Activated CD4-positive, CD25-positive, alpha-beta regulatory T cell treated with anti-CD3 and anti-CD28 coated beads, Interleukin-2, amount 50 U/mL, for 24 hours (primary cell): ENCODE measurements around the gene RRBP1.
"Not testable (repeated sequence)": the region's sequence is repeated elsewhere in the genome, so short reads cannot be mapped to it uniquely, and the experiment has no call there.

ENCODE experiments used
- ATAC-seq, 2 donors: fragments of 150-1000 bp; cut with Tn5 transposase; one replicate each; pipeline ENCODE4 v1.10.0; 2021; ENCODE audit warnings: mild to moderate bottlenecking in 1 of 2, moderate library complexity in 1 of 2

The RRBP1 gene

GRCh38 chr20:17707951-17708350 lies 25.9 kb upstream of the RRBP1 start:
- not testable (repeated sequence) for ATAC-seq

DNA sequence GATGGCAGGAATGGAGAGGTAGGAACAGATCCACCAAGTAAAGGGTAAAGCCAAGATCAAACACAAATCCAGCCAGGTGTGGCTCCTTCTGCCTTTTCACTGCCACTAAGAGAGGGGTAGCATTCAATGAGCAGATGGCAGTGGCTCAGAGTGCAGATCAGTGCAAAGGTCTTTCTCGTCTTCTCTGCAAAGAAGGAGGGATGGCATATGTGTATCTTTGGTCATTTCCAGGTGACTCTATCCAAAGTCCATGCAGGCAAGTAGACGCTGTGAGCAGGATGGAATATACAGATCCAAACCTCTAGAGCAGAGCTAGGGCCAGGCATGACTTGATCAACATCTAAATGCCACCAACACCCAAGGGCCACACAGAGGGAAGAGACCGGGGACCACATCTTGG lies 24.6 kb upstream of the RRBP1 start:
- ATAC-seq = no peak

DNA sequence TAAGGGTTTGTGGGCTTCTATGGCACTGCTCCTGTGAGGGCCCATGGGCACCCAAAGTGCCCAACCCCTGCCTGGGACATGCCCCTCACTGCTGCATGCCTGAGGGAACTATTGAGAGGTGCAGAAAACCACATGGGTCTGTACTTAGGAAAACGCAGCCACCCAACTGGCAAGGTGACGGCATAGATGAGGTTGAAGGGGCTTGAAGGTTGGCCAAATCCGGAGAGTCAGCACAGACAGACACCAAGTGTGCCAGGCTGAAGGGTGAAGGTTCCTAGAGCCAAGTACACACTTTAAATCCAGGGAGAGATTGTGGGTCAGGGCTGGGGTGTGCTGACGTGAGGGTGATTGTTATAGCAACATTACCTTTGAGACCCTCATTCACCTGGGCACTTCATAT lies 23.9 kb upstream of the RRBP1 start:
- no peak for ATAC-seq

DNA sequence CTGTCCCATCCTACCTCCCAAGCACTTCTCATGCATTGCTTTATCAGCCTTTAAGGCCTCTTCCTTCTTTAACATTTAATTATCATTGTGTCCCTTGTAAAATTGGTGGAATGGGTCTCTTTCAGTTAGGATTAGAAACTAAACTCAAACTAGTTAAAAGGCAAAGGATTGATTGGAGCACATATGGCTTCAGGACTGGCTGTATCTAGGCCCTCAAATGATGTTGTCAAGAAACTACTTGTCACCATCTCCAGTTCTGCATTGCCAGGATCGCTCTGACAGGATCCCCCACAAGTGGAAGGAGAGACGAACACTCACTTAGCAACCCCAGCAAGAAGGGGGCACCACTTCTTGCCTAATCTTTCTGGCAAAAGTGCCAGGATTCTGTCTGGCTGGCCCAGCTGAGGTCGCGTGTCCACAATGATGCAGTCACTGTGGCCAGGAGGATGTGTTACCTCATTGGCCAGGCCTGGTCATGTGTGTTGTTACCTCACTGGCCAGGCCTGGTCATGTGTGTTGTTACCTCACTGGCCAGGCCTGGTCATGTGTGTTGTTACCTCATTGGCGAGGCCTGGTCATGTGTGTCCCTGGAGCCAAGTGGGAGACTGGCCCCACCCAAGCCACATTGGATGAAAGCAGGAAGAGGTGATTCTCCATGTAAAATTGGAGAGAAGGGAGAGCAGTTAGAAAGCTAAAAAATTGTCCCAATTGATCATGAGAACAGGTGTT lies 22.7 kb upstream of the RRBP1 start:
- ATAC-seq = no peak

- no peak for ATAC-seq
Observed at GRCh38 chr20:17701826-17702225, 19.8 kb upstream of the RRBP1 start.

- ATAC-seq = no peak
Observed at GRCh38 chr20:17700637-17701036, 18.6 kb upstream of the RRBP1 start.

- ATAC-seq = no peak
Observed at GRCh38 chr20:17699931-17700351, 17.9 kb upstream of the RRBP1 start, which contains the start of gene BANF2. Gene BANF2 (plus strand): TSS chr20:17699966. CDS start chr20:17725026, 25,060 bp downstream.

DNA sequence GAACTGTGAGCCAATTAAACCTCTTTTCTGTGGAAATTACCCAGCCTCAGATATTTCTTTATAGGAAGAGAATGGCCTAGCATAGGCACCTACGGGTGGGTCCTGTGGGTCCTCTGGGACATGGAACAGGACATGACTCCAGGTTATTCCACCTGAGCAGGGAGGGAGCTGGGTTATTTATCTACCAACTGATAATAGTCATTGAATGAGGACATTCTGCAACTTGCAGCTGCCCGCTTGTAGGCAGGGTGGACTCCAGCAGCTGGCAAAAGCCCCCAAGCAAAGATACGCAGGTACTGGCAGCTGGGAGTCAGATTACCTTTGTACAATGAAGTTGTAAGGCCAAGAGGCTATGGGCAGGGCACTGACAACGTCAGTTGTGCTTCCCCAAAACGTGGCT lies 16.3 kb upstream of the RRBP1 start:
- no peak for ATAC-seq

GRCh38 chr20:17697171-17697570 lies 15.1 kb upstream of the RRBP1 start:
- no peak for ATAC-seq

GRCh38 chr20:17696287-17696686 lies 14.2 kb upstream of the RRBP1 start:
- no peak for ATAC-seq

DNA sequence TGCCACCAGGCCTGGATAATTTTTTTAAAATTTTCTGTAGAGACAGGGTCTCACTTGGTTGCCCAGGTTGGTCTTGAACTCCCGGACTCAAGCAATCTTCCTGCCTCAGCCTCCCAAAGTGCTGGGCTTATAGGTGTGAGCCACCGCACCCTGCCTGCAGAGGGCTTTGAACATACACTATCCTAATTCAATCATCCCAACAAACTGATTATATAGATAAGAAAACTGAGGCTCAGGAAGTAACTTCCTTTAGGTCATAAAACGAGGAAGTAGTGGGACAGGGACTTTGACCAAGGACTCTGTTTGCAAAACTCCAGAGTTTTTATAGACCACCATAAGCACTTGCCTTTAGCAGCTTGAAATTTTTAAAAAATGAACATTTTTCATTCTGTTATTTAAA lies 12.7 kb upstream of the RRBP1 start:
- no peak for ATAC-seq

- ATAC-seq = no peak
Observed at GRCh38 chr20:17693444-17694001, 11.5 kb upstream of the RRBP1 start.

DNA sequence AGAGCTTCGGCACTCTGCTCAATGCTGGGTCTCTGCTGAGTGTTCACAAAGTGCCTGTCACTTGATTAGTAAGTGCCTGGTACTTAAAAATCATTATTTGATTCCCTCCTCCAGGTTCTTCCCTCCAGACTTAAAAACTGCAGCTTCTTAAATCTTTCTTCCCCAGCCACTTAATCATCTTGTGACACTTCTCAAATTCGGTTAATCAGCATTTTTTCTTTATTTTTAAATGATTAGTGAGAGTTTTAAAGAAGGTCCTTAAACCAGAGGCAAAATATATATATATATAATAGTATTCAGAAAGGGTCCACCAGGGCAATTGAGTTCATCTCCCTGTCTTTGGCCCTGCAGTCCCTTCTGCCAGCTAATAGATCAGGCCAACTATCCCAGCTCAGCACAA lies 9.7 kb upstream of the RRBP1 start:
- no peak for ATAC-seq

DNA sequence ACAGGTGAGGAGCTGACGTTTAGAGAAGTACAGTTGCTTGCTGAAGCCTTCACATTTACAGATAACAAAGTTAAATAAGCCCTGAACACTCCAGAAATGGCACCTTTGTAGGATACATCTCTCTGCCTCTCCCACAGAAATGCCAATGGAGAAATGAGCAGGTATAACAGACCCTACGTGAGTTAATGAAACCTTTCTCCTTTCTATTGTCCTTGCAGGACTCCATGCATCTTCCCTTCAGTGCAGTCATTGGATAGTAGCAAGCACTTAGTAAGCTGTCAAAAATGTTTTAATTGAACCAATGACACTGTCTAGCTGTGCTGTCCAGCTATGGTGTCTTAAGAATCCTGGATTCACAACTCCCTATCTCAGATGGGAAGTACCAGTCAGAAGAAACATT lies 8.1 kb upstream of the RRBP1 start:
- ATAC-seq = no peak

- ATAC-seq = no peak
Observed at GRCh38 chr20:17688965-17689364, 6.9 kb upstream of the RRBP1 start.

GRCh38 chr20:17687800-17688199 lies 5.8 kb upstream of the RRBP1 start:
- ATAC-seq = no peak

- no peak for ATAC-seq
Observed at GRCh38 chr20:17685168-17685567, 3.1 kb upstream of the RRBP1 start.

DNA sequence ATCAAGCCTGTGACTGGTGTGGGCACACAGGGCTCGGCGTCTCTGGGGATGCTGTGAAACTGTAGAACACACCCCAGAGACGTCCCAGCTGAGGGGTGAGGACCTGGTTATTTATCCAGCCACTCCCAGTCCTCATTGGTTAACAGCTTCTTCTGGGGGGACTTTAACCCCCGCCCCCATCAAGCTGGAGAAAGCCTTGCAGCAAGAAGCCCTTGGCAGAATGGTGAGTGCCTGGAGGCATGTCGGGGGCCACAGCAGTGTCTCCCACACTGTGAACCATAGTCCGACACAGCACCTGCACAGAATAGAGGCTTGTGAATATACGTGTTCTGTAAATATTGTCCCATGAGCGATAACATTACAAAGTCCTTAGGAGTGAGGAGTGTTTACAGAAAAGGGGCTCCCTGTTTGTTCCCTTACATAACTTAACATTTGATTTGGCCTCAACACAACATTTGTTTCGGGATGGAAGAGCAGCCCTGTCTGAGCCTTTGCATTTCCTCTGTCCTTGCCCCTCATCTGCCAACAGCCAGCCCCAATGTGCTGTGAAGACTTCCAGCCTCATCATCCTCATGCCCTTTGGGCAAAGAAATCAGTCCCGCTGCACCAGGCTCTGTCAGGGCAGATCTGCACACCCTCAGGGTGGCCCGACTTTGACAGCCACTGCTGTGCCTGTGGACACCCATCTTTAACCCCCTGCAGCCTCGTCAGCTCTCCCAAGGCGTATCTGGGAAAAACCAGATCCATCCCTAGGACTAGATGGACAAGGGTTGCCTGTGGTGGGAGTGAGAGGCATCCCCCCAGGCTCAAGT lies 2.2 kb upstream of the RRBP1 start:
- ATAC-seq = no peak

- no peak for ATAC-seq
Observed at GRCh38 chr20:17683218-17684076, 1.4 kb upstream of the RRBP1 start.

GRCh38 chr20:17682889-17683198 lies 802 bp upstream of the RRBP1 start:
- no peak for ATAC-seq

GRCh38 chr20:17681726-17682102 lies 328 bp downstream of the RRBP1 start:
- ATAC-seq = peak; percentile 8 to 10

DNA sequence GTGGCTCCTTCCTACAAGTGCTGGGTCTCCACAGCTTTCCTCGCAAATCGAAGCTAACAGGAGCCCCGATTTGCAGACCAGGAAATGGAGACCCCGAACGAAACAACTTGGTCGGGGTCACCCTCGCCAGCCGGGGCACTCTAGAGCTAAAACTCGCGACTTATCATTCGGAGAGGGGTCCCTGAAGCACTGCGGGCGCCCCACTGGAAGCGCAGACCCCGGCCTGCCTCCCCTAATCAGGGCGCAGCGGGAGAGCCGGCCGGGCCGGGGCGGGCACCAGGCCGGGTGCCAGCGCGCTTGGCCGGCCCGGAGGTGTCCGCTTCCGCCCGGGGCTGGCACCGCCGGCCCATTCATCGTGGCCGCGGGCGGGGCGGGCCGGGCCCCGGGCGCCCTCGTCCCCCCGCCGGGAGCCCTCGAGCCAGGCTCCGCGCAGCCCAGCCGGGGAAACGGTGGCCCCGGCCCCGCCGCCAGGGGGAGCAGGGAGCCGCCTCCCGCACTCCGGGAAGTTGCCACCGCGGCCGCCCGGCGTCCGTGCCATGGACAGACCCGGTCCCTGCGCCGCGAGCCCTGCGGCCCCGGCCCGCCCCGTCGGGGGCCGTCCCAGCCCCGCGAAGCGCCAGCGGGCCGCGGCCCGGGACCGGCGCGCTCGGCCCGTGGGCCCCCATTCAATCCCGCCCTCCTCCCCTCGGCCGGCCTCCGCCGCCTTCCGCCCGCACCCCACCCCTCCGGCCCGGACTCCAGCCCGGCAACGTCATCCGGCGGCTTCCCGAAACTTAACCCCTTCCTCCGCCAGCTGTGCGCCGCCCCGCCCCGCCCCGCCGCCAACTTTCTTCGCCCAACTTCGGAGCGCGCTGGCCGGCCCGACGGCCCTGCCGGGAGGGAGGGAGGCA lies 961 bp downstream of the RRBP1 start:
- peak; percentile 33 to 35 for ATAC-seq
